Measurements from ENCODE around the gene TMEM266.

TMEM266 gene

GRCh38 chr15:76191539-76192244, 131.9 kb downstream of the TMEM266 start:
- Histone ChIP-seq H3K27me3 (ENCODE audit: low read length) (no peaks in the 10 kb centered on the region), H3F3A (ENCODE audit: insufficient read depth) (no peaks in the 10 kb centered on the region), H2AFZ (ENCODE audit: low read depth, low read length, severe bottlenecking) (no peak overlapping the region), H4K20me1 (ENCODE audit: low read depth, low read length) (no peaks in the 10 kb centered on the region), H3K9me3 (ENCODE audit: insufficient read depth, low read length) (no peaks in the 10 kb centered on the region), H3K9me2 (replicated peaks; ENCODE audit: insufficient read depth, low read length) (no peaks in the 10 kb centered on the region), H3K9ac (ENCODE audit: low read length) (no peak overlapping the region), H3K79me2 (ENCODE audit: insufficient read depth, low read length) (no peaks in the 10 kb centered on the region), H3K36me3 (ENCODE audit: low read length) (no peaks in the 10 kb centered on the region), H3K4me2 (ENCODE audit: low read depth, low read length, poor library complexity, severe bottlenecking) (no peak overlapping the region), H3K27ac (ENCODE audit: low read depth, low read length) (no peak overlapping the region), H3K4me3 (ENCODE audit: insufficient read depth, low read length, poor library complexity, severe bottlenecking) (no peak overlapping the region)
- TF ChIP-seq CTCF (IDR thresholded peaks at IDR 0.05; ENCODE audit: insufficient read depth, low read length, poor library complexity, severe bottlenecking) (no peak), EZH2phosphoT487 (conservative IDR thresholded peaks at IDR 0.05; ENCODE audit: low read length) (no peak)

DNA sequence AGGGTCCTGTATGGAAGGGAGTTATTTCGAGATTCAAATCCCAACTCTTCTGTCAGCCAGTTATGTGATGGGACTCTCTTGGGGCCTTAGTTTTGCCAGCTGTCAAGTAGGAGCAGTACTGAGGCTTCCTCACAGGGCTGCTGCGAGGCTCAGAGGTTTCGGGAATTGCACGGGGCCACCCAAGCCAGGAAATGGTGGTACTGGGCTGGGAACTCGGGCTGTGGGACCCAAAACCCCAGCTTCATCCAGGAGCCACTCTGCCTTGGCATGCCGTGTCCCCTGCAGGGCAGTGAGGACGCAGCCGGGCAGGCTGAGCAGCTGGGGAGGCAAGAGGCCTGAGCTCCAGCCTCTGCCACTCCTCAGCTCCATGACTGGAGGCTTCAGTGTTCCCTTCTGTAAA, 132.9 kb downstream of the TMEM266 start:
- Histone ChIP-seq H3K27ac (ENCODE audit: low read depth, low read length) (no peak overlapping the region), H3K27me3 (ENCODE audit: low read length) (no peaks in the 10 kb centered on the region), H3K4me3 (ENCODE audit: insufficient read depth, low read length, poor library complexity, severe bottlenecking) (no peak overlapping the region), H3K4me2 (ENCODE audit: low read depth, low read length, poor library complexity, severe bottlenecking) (no peak overlapping the region), H4K20me1 (ENCODE audit: low read depth, low read length) (no peaks in the 10 kb centered on the region), H2AFZ (ENCODE audit: low read depth, low read length, severe bottlenecking) (no peak overlapping the region), H3K9ac (ENCODE audit: low read length) (no peak overlapping the region), H3K9me3 (ENCODE audit: insufficient read depth, low read length) (no peaks in the 10 kb centered on the region), H3K36me3 (ENCODE audit: low read length) (no peaks in the 10 kb centered on the region), H3F3A (ENCODE audit: insufficient read depth) (no peaks in the 10 kb centered on the region), H3K79me2 (ENCODE audit: insufficient read depth, low read length) (no peaks in the 10 kb centered on the region), H3K9me2 (replicated peaks; ENCODE audit: insufficient read depth, low read length) (no peaks in the 10 kb centered on the region)
- TF ChIP-seq CTCF (IDR thresholded peaks at IDR 0.05; ENCODE audit: insufficient read depth, low read length, poor library complexity, severe bottlenecking) (no peak), EZH2phosphoT487 (conservative IDR thresholded peaks at IDR 0.05; ENCODE audit: low read length) (no peak)

DNA sequence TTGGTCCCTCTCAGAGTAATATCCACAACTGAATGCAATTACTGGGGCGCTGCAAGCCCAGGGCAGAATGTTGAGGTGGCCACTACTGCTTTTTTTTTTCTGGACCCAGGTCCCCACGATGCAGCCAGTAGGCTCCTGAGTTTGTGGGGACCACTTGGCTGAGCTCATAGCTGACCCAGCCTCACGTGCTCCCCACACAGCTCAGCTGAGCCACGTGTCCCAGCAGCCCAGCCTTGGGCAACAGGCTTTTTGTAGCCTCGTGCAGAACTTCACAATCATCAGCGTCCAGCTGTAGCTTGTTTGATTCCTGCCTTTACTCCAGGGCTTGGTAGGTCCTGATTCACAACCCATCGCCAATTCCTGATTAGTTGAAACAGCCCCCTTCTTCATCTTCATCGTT, 134.1 kb downstream of the TMEM266 start:
- TF ChIP-seq CTCF (IDR thresholded peaks at IDR 0.05; ENCODE audit: insufficient read depth, low read length, poor library complexity, severe bottlenecking) (no peak), EZH2phosphoT487 (conservative IDR thresholded peaks at IDR 0.05; ENCODE audit: low read length) (no peak)
- Histone ChIP-seq H3K79me2 (ENCODE audit: insufficient read depth, low read length) (no peaks in the 10 kb centered on the region), H3K9me3 (ENCODE audit: insufficient read depth, low read length) (no peaks in the 10 kb centered on the region), H3K9ac (ENCODE audit: low read length) (no peak overlapping the region), H4K20me1 (ENCODE audit: low read depth, low read length) (no peaks in the 10 kb centered on the region), H3K27me3 (ENCODE audit: low read length) (no peaks in the 10 kb centered on the region), H3F3A (ENCODE audit: insufficient read depth) (no peaks in the 10 kb centered on the region), H3K4me2 (ENCODE audit: low read depth, low read length, poor library complexity, severe bottlenecking) (no peak overlapping the region), H2AFZ (ENCODE audit: low read depth, low read length, severe bottlenecking) (no peak overlapping the region), H3K4me3 (ENCODE audit: insufficient read depth, low read length, poor library complexity, severe bottlenecking) (no peak overlapping the region), H3K27ac (ENCODE audit: low read depth, low read length) (no peak overlapping the region), H3K36me3 (ENCODE audit: low read length) (no peaks in the 10 kb centered on the region), H3K9me2 (replicated peaks; ENCODE audit: insufficient read depth, low read length) (no peaks in the 10 kb centered on the region)
